HG03378 (cell line): Measurements from ENCODE around the gene IMMP2L.
"Not testable (repeated sequence)": the region's sequence is repeated elsewhere in the genome, so short reads cannot be mapped to it uniquely, and the experiment has no call there.

Experiments
- ATAC-seq: cut with Tn5 transposase; IDR thresholded peaks from one replicate; pipeline ENCODE4 v1.9.1; 2021; ENCODE audit warnings: mild to moderate bottlenecking, moderate library complexity; ENCODE audit not compliant: unreplicated experiment

Gene IMMP2L

DNA sequence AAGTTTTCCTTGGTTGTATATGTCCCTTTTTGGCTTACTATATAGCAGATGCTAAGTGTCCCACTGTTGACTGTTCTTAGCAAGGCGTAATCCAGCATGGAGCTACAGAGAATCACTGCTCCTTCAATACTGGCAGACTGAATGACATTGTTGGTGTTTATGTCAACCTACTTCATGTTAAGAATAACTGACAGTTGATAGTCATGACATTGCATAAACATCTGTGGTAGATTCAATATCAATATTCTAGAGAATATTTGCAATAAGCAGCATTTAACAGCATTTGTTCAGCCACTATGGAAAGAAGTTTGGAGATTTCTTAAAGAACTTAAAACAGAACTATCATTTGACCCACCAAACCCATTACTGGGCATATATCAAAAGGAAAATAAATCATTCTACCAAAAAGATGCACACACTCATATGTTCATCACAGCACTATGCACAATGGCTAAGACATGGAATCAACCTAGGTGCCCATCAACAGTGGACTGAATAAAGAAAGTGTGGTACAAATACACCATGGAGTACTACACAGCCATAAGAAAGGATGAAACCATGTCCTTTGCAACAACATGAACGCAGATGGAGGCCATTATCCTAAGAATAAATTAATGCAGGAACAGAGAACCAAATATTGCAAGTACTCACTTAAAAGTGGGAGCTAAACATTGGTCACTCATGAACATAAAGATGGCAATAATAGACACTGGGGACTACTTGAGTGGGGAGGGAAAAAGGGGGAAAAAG, 88.7 kb downstream of the IMMP2L start:
- no peak for ATAC-seq

DNA sequence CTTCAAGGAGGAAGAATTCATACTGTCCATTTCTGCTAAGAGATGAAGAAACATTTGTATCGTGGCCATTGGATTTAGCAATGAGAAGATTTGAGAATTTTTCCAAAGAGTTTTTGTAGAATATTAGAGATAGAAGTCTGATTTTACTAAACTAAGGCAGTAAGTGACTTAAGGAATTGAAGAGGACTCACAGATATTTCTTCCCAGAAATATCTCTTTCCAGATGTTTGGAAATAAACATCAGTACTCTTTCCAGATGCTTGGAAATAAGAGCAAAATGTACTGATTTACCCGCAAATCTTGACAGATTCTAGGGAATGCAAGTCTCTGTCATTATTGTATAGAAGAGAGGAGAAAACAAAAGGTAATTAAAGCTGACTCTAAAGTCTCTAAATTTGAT, 91.3 kb downstream of the IMMP2L start:
- ATAC-seq = no peak

DNA sequence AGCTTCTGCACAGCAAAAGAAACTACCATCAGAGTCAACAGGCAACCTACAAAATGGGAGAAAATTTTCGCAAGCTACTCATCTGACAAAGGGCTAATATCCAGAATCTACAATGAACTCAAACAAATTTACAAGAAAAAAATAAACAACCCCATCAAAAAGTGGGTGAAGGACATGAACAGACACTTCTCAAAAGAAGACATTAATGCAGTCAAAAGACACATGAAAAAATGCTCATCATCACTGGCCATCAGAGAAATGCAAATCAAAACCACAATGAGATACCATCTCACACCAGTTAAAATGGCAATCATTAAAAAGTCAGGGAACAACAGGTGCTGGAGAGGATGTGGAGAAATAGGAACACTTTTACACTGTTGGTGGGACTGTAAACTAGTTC, 92.4 kb downstream of the IMMP2L start:
- not testable (repeated sequence) for ATAC-seq

DNA sequence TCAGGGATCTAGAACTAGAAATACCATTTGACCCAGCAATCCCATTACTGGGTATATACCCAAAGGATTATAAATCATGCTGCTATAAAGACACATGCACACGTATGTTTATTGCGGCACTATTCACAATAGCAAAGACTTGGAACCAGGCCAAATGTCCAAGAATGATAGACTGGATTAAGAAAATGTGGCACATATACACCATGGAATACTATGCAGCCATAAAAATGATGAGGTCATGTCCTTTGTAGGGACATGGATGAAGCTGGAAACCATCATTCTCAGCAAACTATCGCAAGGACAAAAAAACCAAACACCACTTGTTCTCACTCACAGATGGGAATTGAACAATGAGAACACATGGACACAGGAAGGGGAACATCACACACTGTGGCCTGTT, 96.5 kb downstream of the IMMP2L start:
- not testable (repeated sequence) for ATAC-seq

DNA sequence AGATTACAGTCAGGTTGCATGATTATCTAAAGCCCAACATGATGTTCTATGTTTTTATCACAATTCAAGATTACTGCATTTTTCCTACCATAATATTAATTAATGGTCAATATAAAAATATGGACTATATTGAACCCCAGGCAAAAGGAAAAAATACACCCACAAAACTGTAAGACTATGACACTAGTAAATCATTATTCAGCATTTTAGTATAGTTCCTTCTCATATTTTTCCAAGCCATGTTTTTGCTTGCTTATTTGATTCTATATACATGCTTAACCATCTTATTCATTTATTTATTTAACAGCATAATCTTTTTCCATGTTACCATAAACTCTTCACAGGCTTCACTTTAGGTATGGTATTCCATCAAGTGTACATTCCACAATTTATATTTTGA, 101.6 kb downstream of the IMMP2L start:
- ATAC-seq = no peak

DNA sequence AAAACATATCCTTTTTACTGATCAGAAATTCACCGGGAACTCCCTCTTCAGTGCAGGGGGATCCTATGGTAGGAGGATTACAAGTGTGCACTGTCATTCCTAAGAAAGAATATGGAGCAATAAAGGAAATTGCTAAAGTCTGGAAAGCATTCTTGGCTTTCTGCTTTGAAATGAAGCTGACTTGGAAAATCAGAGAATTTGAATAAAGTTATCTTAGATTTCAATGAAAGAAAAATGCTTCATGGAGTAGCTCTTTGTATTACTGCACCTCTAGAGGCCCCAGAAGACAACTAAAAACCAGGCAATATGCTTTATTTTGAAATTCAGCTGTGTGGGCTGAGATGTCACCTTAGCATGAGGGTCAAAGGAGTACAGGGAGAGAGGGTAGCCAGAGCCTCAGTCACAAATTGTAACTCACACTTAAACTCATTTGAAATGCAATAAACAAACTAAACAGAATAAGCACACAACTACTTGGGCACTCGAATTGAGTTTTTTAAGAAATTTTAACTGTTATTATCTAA, 102.5 kb downstream of the IMMP2L start:
- ATAC-seq = no peak

DNA sequence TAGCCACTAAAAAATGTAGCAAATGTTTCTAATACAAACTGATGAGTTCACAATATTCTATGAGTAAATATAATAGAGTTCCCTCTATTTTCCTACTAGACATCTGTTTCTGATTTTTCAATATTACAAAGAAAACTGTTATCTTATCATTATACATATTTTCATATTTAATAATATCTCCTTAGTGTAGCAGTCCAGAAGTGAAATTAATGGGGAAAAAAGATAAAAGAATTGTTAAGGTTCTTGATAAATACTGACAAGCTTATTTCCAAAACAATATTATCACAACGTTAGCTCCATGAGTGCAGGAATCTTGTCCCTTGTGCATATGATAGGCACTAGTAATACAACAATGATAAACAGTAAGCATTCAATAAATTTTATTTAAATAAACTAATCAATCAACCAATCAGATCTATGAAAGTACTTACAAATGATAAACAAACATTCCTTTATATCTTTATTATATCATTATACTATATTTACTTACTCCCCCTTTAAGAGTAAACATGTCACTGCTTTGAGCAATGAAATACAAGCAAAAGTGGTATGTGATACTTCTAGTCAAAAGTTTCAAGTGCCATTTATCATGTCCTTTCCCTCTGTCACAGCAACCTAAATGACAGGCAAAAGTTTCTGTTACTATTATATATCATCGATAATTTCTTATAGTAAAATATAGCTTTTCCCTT, 103.1 kb downstream of the IMMP2L start:
- no peak for ATAC-seq

DNA sequence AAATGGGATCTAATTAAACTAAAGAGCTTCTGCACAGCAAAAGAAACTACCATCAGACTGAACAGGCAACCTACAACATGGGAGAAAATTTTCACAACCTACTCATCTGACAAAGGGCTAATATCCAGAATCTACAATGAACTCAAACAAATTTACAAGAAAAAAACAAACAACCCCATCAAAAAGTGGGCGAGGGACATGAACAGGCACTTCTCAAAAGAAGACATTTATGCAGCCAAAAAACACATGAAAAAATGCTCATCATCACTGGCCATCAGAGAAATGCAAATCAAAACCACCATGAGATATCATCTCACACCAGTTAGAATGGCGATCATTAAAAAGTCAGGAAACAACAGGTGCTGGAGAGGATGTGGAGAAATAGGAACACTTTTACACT, 111.6 kb downstream of the IMMP2L start:
- ATAC-seq = not testable (repeated sequence)

DNA sequence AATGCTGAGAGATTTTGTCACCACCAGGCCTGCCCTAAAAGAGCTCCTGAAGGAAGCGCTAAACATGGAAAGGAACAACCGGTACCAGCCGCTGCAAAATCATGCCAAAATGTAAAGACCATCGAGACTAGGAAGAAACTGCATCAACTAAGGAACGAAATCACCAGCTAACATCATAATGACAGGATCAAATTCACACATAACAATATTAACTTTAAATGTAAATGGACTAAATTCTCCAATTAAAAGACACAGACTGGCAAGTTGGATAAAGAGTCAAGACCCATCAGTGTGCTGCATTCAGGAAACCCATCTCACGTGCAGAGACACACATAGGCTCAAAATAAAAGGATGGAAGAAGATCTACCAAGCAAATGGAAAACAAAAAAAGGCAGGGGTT, 114.8 kb downstream of the IMMP2L start:
- ATAC-seq = not testable (repeated sequence)

DNA sequence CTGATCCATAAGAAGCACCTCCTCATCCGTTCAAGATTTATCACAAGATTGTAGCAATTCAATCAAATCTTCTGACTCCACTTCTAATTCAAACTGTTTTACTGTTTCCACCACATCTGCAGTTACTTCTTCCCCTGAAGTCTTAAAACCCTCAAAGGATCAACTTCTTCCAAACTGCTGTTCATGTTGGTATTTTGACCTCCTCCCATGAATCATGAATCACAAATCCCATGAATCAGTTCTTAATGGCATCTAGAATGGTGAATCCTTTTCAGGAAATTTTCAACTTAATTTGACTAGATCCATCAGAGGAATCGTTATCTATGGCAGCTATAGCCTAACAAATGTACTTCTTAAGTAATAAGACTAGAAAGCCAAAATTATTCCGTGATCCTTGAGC, 122.3 kb downstream of the IMMP2L start:
- no peak for ATAC-seq

DNA sequence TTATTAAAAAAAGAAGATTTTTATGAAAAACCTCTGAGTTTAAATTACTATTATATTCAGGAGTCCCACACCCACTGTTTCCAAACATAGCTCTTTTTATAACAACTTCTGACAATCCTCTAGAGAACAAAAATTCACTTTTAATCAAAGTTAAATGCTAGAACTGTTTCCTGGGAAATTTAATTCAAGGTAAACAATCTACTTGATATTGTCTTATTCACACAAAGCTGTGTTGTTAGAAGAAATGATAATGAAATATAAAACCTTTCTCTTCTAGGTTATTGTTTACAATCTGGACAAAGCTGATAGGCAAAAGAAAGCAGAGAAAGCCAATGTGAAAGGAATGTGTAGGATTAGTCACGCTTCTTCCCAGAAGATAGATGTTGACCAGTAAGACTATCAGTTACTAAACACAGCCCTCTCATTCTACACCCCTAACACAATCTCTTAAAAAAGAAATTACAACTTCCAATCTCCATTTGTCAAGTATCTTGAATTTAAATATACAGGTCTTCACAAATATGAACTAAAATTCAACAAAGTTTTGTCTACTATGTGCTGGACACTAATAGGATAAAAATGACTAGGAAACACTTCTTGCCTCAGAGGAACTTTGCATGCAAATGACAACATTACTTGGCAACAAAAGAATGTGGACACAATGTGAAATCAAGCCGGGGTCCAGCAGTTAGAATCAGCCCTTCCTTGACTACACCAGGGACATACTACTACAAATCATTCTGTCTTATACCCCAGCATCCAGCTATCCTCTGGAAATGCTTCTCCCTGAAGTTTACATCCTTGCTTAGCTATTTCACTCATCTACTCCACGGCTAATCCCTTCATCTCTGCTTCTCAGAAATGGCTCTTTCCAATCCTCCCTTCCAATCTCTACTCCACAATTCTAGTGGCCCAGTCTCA, 123.7 kb downstream of the IMMP2L start:
- ATAC-seq = no peak

DNA sequence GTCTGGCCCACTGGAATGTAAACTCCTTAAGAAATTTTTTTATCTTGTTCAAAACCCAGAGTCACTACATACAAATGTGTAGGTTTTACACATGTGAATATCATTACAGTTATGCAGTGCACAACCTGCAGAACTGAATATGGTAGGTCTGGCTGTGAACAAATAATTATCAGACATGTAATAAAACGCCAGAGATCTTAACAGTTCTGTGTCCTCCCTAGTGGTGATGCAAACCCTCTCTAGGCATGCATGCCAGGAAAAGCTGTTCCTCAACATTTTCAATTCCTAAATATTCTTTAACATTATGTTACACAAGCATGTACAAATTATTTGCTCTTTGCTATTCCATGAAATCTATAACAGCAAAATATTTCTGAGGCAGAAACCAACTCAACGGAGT, 124.6 kb downstream of the IMMP2L start:
- ATAC-seq = no peak

DNA sequence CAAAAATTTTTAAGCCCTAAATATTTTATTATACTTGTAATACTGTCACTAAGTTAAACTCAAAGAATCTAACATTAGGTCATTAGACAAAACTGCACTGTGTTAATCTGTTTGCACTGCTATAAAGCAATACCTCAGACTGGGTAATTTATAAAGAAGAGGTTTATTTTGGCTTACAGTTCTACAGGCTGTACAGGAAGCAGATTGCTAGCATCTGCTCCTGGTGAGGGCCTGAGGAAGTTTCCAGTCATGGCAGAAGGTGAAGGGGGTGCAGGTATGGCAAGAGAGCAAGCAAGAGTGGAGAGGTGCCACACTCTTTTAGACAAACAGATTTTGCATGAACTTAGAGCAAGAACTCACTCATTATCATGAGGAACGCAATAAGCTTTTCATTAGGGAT, 125.7 kb downstream of the IMMP2L start:
- ATAC-seq = no peak

DNA sequence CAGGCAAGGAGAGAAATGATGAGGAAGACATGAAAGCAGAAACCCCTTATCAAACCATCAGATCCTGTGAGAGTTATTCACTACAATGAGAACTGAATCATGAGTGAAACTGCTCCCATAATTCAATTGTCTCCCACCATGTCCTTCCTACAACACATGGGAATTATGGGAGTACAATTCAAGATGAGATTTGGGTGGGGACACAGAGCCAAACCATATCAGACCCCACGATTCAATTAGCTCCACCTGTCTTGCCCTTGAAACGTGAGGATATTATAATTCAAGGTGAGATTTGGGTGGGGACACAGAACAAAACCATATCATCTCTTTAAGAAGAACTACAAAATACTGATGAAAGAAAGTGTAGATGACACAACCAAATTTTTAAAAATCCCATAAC, 128.9 kb downstream of the IMMP2L start:
- ATAC-seq = no peak

DNA sequence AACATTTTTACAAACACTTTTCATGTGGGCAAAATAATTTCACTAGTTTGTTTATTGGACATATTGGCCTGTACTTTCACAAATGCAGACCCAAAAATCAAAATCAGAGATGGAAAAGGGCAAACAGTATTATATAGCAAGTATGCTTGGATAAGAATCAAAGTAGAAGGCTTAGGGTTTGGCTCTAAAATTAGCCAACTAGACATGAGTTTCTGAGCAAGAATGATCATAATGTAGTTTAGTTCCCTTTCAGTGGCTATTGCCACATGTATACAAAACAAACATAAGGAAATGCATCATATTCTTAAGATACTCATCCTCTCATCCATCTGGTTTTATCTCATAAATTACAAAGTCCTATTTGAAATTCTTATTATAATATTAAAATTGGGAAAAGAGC, 132.5 kb downstream of the IMMP2L start:
- ATAC-seq = no peak

DNA sequence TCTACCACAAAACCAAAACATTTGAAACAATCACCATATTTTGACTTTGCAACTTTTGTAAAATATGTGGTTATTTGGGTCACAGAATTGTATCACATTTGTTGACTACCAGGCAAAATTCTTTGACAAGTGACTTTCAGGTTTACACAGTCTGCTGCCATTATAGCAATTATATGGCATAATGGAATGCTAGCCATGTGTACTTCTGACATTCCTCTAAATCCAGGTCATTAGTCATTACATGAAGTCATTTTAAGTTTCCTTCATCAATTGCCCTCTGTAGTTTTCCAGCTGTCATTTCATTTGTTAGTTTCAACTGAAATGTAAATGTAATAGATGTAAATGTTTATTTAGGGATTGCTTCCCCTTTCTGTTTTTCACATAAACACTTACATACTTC, 137.5 kb downstream of the IMMP2L start:
- no peak for ATAC-seq

DNA sequence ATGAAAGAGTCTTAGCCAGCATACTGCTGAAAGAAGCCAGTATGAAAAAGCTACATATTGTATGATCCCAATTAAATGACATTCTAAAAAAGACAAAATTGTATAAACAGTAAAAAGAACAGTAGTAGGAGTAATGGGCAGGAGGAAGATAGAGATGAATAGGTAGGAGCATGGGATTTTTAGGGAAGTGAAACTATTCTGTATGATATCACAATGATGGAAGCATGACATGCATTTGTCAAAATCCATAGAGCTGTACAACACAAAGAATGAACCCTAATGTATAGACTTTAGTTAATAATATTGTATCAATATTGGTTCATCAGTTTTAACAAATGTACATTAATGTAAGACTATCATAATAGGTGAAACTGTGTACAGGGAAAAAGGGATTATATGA, 147.9 kb downstream of the IMMP2L start:
- no peak for ATAC-seq

DNA sequence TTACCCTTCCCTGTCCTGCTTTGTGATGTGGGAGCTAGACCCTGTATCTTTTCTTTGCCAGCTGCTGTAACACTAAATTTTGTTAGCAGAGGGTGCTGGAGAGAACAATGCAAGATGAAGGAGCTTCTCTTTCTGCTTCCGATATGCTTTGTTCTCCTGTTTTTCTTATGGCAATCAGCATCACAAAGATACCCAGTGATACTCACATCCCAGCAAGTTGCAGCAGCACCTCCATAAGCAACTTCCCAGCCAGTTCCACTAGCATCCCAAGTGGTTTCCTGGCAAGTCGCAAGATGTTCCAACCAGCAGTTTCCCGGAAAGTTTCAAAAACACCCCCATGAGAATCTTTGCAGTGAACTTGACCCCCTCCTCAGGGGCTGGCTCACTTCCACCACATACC, 148.6 kb downstream of the IMMP2L start:
- ATAC-seq = no peak

DNA sequence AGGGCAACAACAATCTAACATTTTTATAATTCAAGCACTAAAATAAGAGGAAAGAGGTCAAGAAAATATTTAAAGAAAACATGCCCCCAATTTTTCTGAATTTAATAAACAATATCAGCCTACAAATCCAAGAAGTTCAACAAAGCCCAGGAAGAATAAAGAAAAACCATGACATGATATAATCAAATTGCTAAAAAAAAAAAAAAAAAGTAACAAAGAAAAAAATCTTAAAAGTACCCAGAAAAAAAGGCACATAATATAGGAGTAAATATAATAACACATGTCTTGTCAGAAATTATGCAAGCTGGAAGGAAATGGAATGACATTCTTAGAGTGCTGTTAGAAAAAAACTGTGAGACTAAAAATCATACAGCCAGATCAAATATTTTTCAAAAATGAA, 151.4 kb downstream of the IMMP2L start:
- no peak for ATAC-seq

DNA sequence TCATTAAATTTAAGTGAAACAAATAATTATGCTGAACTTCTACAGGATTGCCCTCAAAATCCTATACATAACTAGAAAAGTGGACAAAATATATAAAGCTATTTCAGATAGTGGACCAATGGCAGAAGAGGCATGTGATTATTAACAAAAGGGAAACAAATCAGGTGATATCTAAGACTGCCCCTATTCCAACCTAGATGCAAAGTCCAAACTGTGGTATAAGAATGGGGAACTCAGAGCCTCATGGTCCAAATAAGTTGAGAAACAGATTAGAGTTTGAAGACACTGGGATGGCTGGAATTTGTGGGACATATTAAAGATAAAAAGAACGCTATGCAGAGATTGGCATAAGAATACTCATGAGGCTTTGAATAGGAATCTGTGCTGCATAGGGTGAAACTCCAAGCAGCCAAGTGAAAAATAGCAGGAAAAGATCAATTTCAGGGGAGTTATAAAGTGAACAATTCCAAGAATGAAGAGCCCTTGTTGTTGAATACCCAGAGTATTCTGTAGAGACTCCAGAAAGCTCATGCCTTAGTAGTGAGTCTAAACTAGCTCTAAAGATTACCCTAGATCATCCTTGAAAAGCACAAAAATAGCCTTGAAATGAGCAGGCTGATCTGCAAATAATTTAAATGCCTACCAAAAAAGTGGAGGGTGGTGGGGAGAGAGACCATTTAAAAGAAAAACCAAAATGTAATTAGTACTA, 152.4 kb downstream of the IMMP2L start:
- ATAC-seq = no peak

DNA sequence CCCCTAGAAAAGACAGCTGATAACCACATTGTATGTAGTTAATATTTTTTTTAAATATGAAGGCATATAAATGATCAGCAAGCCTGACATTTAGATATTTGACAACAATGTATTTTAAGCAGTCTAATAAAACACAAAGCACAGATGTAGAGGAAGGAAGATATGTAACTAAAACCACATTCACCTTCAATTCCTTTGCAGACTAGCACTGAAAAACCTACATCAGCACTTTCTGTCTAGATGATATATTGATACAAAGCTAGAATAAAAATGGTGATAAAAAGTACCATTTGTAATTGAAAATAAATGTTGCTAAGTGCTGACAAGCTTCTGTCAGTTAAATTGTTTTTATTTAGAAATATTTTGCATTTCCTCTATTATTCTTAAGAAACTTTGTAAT, 153.6 kb downstream of the IMMP2L start:
- no peak for ATAC-seq
